Neural cell (in vitro differentiated cells): ENCODE results near the gene USP32. TPM values are rescaled to one million over a fixed set of nuclear protein-coding genes. Genes with fewer than 3 reads are reported as not detected.
"Not testable (repeated sequence)": the region's sequence is repeated elsewhere in the genome, so short reads cannot be mapped to it uniquely, and the experiment has no call there.

Experiments
- H2AFZ ChIP-seq: fragments of 200-600, 300-800 bp; sonication (generic), shearing (Covaris generic); 2 replicates; pipeline ENCODE4 v1.6.0; 2014; ENCODE audit warnings: low read depth, mild to moderate bottlenecking, antibody characterized with exemption, low read length, moderate library complexity
- H3F3A ChIP-seq: fragments of 200-600 bp; shearing (Covaris generic); 2 replicates; pipeline ENCODE4 v1.6.1; 2016; ENCODE audit warnings: mild to moderate bottlenecking, moderate library complexity, mixed read lengths, antibody characterized with exemption, low read length; ENCODE audit not compliant: insufficient read depth, poor library complexity, severe bottlenecking
- H3K27ac ChIP-seq: fragments of 200-600, 300-800 bp; sonication (generic), shearing (Covaris generic); 2 replicates; pipeline ENCODE4 v1.5.1; 2014; ENCODE audit warnings: mild to moderate bottlenecking, low read length, moderate library complexity
- H3K27me3 ChIP-seq: fragments of 300-800, 200-600 bp; sonication (generic), shearing (Covaris generic); 2 replicates; pipeline ENCODE4 v1.6.0; 2014; ENCODE audit warnings: mild to moderate bottlenecking, low read depth, low read length, moderate library complexity; ENCODE audit not compliant: insufficient read depth
- H3K36me3 ChIP-seq: fragments of 300-800, 200-600 bp; sonication (generic), shearing (Covaris generic); 2 replicates; pipeline ENCODE4 v1.5.1; 2014; ENCODE audit warnings: mild to moderate bottlenecking, antibody characterized with exemption, low read length, moderate library complexity; ENCODE audit not compliant: insufficient read depth
- H3K4me2 ChIP-seq: fragments of 300-800, 200-600 bp; sonication (generic), shearing (Covaris generic); 2 replicates; pipeline ENCODE4 v1.6.0; 2014; ENCODE audit warnings: mild to moderate bottlenecking, low read length
- H3K4me3 ChIP-seq: fragments of 300-800, 200-600 bp; sonication (generic), shearing (Covaris generic); 2 replicates; pipeline ENCODE4 v1.5.1; 2014; ENCODE audit warnings: mild to moderate bottlenecking, low read length, moderate library complexity
- H3K79me2 ChIP-seq: fragments of 200-600 bp; shearing (Covaris generic); replicated peaks from 2 replicates; pipeline ENCODE4 v1.6.0; 2014; ENCODE audit warnings: mild to moderate bottlenecking, low read length, moderate library complexity; ENCODE audit not compliant: insufficient read depth
- H3K9ac ChIP-seq: fragments of 300-800, 200-600 bp; sonication (generic), shearing (Covaris generic); 2 replicates; pipeline ENCODE4 v1.6.1; 2016; ENCODE audit warnings: mild to moderate bottlenecking, low read length, mixed read lengths
- H3K9me2 ChIP-seq: fragments of 200-600 bp; shearing (Covaris generic); 2 replicates; pipeline ENCODE4 v1.6.1; 2016; ENCODE audit warnings: mild to moderate bottlenecking, low read length, mixed read lengths; ENCODE audit not compliant: insufficient read depth
- H3K9me3 ChIP-seq: fragments of 200-600, 300-800 bp; sonication (generic), shearing (Covaris generic); 2 replicates; pipeline ENCODE4 v1.6.1; 2016; ENCODE audit warnings: mild to moderate bottlenecking, mixed run types, low read length, moderate library complexity, mixed read lengths
- H4K20me1 ChIP-seq: fragments of 200-600 bp; shearing (Covaris generic); 2 replicates; pipeline ENCODE4 v1.6.1; 2016; ENCODE audit warnings: mild to moderate bottlenecking, mixed run types; ENCODE audit not compliant: insufficient read depth
- EP300 ChIP-seq: fragments of 450-650 bp; conservative IDR thresholded peaks from 2 replicates; pipeline ENCODE4 v1.6.1; 2014; ENCODE audit warnings: antibody characterized with exemption, mild to moderate bottlenecking, moderate library complexity; ENCODE audit not compliant: poor library complexity, severe bottlenecking
- EZH2 ChIP-seq: fragments of 200-600, 300-800 bp; shearing (Covaris generic), sonication (generic); IDR thresholded peaks from 2 replicates; pipeline ENCODE4 v1.6.1; 2014; ENCODE audit warnings: antibody characterized with exemption, low read length, borderline replicate concordance, mild to moderate bottlenecking; ENCODE audit not compliant: insufficient read depth, poor library complexity, severe bottlenecking
- MXI1 ChIP-seq: fragments of 450-650 bp; conservative IDR thresholded peaks from 2 replicates; pipeline ENCODE4 v1.6.1; 2014; ENCODE audit warnings: antibody characterized with exemption, mild to moderate bottlenecking; ENCODE audit not compliant: poor library complexity, severe bottlenecking
- POLR2AphosphoS5 ChIP-seq: IDR thresholded peaks from 2 replicates; pipeline ENCODE4 v1.6.1; 2012
- RAD21 ChIP-seq: fragments of 450-650 bp; conservative IDR thresholded peaks from 2 replicates; pipeline ENCODE4 v1.6.1; 2014; ENCODE audit warnings: antibody characterized with exemption, mild to moderate bottlenecking, moderate library complexity
- SMC3 ChIP-seq: fragments of 450-650 bp; conservative IDR thresholded peaks from 2 replicates; pipeline ENCODE4 v1.6.1; 2014; ENCODE audit warnings: antibody characterized with exemption, mild to moderate bottlenecking, moderate library complexity; ENCODE audit not compliant: poor library complexity
- TAF1 ChIP-seq: IDR thresholded peaks from 2 replicates; pipeline ENCODE4 v1.6.1; 2012; ENCODE audit warnings: low read depth
- polyA plus RNA-seq: library from polyadenylated mRNA; depleted of rRNA; stranded (reverse); fragments of >200 nt; gene quantifications from 2 replicates; pipeline ENCODE4 v1.2.3, GENCODE V29; 2014
- TF ChIP-seq, protein P1 (sequence below): IDR thresholded peaks from 2 replicates; pipeline ENCODE4 v1.6.1; 2012; ENCODE audit warnings: borderline replicate concordance
- TF ChIP-seq, protein P2 (sequence below): fragments of 450-650 bp; IDR thresholded peaks from 2 replicates; pipeline ENCODE4 v1.5.1; 2014; ENCODE audit warnings: antibody characterized with exemption, mild to moderate bottlenecking, moderate library complexity; ENCODE audit not compliant: poor library complexity, severe bottlenecking

Gene USP32
- polyA plus RNA-seq, 1 donor from 2014 or later = 25.7 TPM

DNA sequence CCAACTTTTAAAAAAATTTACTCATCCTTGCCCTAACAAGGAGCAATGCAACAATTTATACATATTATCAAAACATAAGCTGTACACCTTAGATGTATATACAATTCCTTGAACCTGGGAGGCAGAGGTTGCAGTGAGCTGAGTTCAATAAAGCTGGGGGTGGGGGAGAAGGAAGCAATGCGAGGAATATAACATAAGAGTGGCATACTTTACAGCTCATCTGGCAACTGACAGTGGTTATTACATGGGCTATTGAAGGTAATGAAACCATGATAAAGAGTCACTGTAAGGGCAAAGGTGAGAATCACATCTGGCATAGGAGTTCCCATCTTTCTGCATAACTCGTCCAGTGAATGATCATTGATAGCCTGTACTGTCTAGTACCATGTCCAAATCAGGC is 198.5 kb downstream of the USP32 start:
- TF ChIP-seq, protein P1, sequence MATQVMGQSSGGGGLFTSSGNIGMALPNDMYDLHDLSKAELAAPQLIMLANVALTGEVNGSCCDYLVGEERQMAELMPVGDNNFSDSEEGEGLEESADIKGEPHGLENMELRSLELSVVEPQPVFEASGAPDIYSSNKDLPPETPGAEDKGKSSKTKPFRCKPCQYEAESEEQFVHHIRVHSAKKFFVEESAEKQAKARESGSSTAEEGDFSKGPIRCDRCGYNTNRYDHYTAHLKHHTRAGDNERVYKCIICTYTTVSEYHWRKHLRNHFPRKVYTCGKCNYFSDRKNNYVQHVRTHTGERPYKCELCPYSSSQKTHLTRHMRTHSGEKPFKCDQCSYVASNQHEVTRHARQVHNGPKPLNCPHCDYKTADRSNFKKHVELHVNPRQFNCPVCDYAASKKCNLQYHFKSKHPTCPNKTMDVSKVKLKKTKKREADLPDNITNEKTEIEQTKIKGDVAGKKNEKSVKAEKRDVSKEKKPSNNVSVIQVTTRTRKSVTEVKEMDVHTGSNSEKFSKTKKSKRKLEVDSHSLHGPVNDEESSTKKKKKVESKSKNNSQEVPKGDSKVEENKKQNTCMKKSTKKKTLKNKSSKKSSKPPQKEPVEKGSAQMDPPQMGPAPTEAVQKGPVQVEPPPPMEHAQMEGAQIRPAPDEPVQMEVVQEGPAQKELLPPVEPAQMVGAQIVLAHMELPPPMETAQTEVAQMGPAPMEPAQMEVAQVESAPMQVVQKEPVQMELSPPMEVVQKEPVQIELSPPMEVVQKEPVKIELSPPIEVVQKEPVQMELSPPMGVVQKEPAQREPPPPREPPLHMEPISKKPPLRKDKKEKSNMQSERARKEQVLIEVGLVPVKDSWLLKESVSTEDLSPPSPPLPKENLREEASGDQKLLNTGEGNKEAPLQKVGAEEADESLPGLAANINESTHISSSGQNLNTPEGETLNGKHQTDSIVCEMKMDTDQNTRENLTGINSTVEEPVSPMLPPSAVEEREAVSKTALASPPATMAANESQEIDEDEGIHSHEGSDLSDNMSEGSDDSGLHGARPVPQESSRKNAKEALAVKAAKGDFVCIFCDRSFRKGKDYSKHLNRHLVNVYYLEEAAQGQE = no peak
- no peak for TF ChIP-seq EZH2
- no peak for TF ChIP-seq EP300
- no peak for TF ChIP-seq TAF1
- TF ChIP-seq SMC3 = no peak
- no peak for TF ChIP-seq MXI1
- no peak for TF ChIP-seq POLR2AphosphoS5

DNA sequence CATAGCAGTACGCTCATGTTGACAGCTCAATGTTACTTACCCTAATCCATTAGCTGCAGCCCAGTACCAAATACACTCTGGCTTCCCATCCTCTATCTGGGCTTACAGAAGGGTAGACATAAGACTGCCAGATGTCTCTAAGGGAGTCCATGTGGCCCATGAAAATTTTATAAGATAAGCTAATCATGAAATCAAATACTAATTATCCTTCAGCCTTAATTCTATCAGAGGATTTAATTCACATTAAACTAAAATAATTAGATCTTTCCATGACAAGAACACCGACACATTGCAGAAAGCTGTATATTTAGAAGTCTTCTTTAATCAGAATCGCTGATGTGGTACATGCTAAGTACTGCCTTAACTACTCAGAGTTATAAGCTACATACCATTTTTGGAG is 198.9 kb downstream of the USP32 start:
- H3F3A ChIP-seq, H3K4me2 ChIP-seq, H3K4me3 ChIP-seq, H2AFZ ChIP-seq, H3K9me2 ChIP-seq, H3K27me3 ChIP-seq, H3K9ac ChIP-seq, H3K27ac ChIP-seq, H4K20me1 ChIP-seq, H3K9me3 ChIP-seq, H3K36me3 ChIP-seq, H3K79me2 ChIP-seq: not testable (repeated sequence)

More for the DNA sequence above, 198.5 kb downstream of the USP32 start:
- Histone ChIP-seq H3K4me3 (no peak overlapping the region), H3K27me3 (no peaks in the 10 kb centered on the region), H3K79me2 (no peaks in the 10 kb centered on the region), H3K4me2 (no peak overlapping the region), H3K27ac (no peak overlapping the region), H3K9ac (no peak overlapping the region), H3K9me2 (no peaks in the 10 kb centered on the region), H3K9me3 (no peaks in the 10 kb centered on the region), H2AFZ (no peak overlapping the region), H4K20me1 (no peaks in the 10 kb centered on the region), H3K36me3 (no peaks in the 10 kb centered on the region), H3F3A (no peaks in the 10 kb centered on the region)

DNA sequence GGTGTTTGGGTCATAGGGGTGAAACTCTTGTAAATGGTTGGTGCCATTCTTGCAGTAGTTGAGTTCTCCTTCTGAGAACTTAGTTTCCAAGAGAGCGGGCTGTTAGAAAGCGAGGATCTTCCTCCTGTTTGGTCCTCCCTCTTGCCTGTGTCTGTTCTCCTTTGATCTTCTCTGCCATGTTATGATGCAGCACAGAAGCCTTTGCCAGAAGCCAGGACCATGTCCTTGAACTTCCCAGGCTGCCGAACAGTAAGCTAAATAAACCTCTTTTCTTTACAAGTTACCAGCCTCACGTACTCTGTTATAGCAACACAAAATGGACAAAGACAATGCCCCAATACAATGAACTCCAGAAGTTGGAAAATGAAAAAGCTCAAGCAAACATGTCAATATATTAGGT is 201.9 kb downstream of the USP32 start:
- H3K36me3 ChIP-seq, H3K4me2 ChIP-seq, H3K27me3 ChIP-seq, H3K79me2 ChIP-seq, H3K9me3 ChIP-seq, H2AFZ ChIP-seq, H3K27ac ChIP-seq, H3F3A ChIP-seq, H3K9me2 ChIP-seq, H4K20me1 ChIP-seq, H3K9ac ChIP-seq, H3K4me3 ChIP-seq: not testable (repeated sequence)

DNA sequence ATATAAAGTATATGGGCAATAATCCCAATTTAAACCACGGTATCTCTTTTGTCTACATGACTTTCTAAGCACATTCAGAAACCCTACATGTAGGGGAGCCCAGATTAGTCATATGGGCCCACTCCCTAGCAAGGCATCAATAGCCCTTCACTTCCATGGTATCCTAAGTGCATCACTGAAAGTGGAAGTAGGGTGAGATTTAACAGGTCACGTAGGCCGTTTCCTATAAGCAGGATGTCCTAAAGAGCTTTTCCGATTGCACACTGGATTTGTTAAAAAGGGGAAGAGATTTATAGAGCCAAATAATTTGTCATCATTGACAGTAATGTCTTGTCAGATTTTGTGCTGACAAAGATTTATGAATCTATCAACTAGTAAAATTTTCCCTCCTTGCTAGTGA is 203.2 kb downstream of the USP32 start:
- Histone ChIP-seq H3K9ac (no peak overlapping the region), H3K27ac (no peak overlapping the region), H4K20me1 (no peaks in the 10 kb centered on the region), H3K79me2 (no peaks in the 10 kb centered on the region), H3K9me3 (no peaks in the 10 kb centered on the region), H2AFZ (no peak overlapping the region), H3K27me3 (no peaks in the 10 kb centered on the region), H3K9me2 (no peaks in the 10 kb centered on the region), H3K36me3 (no peaks in the 10 kb centered on the region), H3F3A (no peaks in the 10 kb centered on the region), H3K4me2 (no peak overlapping the region), H3K4me3 (no peak overlapping the region)
- TF ChIP-seq, protein P1 = no peak
- TF ChIP-seq TAF1 (no peak), RAD21 (no peak), SMC3 (no peak), POLR2AphosphoS5 (no peak), EZH2 (no peak), MXI1 (no peak), EP300 (no peak)
- TF ChIP-seq, protein P2, sequence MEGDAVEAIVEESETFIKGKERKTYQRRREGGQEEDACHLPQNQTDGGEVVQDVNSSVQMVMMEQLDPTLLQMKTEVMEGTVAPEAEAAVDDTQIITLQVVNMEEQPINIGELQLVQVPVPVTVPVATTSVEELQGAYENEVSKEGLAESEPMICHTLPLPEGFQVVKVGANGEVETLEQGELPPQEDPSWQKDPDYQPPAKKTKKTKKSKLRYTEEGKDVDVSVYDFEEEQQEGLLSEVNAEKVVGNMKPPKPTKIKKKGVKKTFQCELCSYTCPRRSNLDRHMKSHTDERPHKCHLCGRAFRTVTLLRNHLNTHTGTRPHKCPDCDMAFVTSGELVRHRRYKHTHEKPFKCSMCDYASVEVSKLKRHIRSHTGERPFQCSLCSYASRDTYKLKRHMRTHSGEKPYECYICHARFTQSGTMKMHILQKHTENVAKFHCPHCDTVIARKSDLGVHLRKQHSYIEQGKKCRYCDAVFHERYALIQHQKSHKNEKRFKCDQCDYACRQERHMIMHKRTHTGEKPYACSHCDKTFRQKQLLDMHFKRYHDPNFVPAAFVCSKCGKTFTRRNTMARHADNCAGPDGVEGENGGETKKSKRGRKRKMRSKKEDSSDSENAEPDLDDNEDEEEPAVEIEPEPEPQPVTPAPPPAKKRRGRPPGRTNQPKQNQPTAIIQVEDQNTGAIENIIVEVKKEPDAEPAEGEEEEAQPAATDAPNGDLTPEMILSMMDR = no peak
